HUES48 (cell line): ENCODE measurements around the gene EFHD1.

Source experiments
- H3K27ac ChIP-seq: one replicate; pipeline ENCODE4 v1.7.0; 2013; ENCODE audit warnings: low read depth, low read length, inconsistent platforms
- H3K27me3 ChIP-seq: 2 replicates; pipeline ENCODE4 v1.6.1; 2013; ENCODE audit warnings: mild to moderate bottlenecking, low read length; ENCODE audit not compliant: control insufficient read depth, insufficient read depth
- H3K36me3 ChIP-seq: 2 replicates; pipeline ENCODE4 v1.6.1; 2013; ENCODE audit warnings: low read length; ENCODE audit not compliant: control insufficient read depth, insufficient read depth
- H3K4me1 ChIP-seq: 2 replicates; pipeline ENCODE4 v1.6.1; 2013; ENCODE audit warnings: mild to moderate bottlenecking, low read length; ENCODE audit not compliant: control insufficient read depth, insufficient read depth
- H3K4me3 ChIP-seq: 2 replicates; pipeline ENCODE4 v1.5.1; 2013; ENCODE audit warnings: mild to moderate bottlenecking, low read depth, low read length
- H3K9ac ChIP-seq: 2 replicates; pipeline ENCODE4 v1.6.1; 2013; ENCODE audit warnings: mild to moderate bottlenecking, low read depth, low read length, moderate library complexity
- H3K9me3 ChIP-seq: 2 replicates; pipeline ENCODE4 v1.6.1; 2013; ENCODE audit warnings: low read length; ENCODE audit not compliant: control insufficient read depth, insufficient read depth

EFHD1 gene

GRCh38 chr2:232655392-232655791 lies 22.0 kb downstream of the EFHD1 start:
- no peak overlapping the region for H3K27ac ChIP-seq
- no peak overlapping the region for H3K4me3 ChIP-seq
- no peaks in the 10 kb centered on the region for H3K36me3 ChIP-seq

GRCh38 chr2:232658217-232658785 lies 24.9 kb downstream of the EFHD1 start:
- Histone ChIP-seq H3K36me3 (no peaks in the 10 kb centered on the region), H3K4me3 (no peak overlapping the region), H3K4me1 (no peaks in the 10 kb centered on the region), H3K27me3 (no peaks in the 10 kb centered on the region), H3K9me3 (no peaks in the 10 kb centered on the region), H3K9ac (no peak overlapping the region), H3K27ac (no peak overlapping the region)

More at GRCh38 chr2:232655392-232655791, 22.0 kb downstream of the EFHD1 start:
- no peaks in the 10 kb centered on the region for H3K9me3 ChIP-seq
- H3K27me3 ChIP-seq: no peaks in the 10 kb centered on the region; the same call in 1 of the 2 replicates
- no peaks in the 10 kb centered on the region for H3K4me1 ChIP-seq
- H3K9ac ChIP-seq: no peak overlapping the region

- Histone ChIP-seq H3K9me3 (no peaks in the 10 kb centered on the region), H3K4me3 (no peak overlapping the region), H3K36me3 (no peaks in the 10 kb centered on the region), H3K27me3 (no peaks in the 10 kb centered on the region), H3K9ac (no peak overlapping the region), H3K27ac (no peak overlapping the region), H3K4me1 (no peaks in the 10 kb centered on the region)
Measured at GRCh38 chr2:232659359-232659758, 26.0 kb downstream of the EFHD1 start.

GRCh38 chr2:232662486-232663260 lies 29.3 kb downstream of the EFHD1 start:
- Histone ChIP-seq H3K9ac (no peak overlapping the region), H3K4me1 (no peaks in the 10 kb centered on the region), H3K27ac (no peak overlapping the region)

GRCh38 chr2:232666051-232666805 lies 32.8 kb downstream of the EFHD1 start:
- no peaks in the 10 kb centered on the region for H3K9me3 ChIP-seq
- no peaks in the 10 kb centered on the region for H3K4me1 ChIP-seq
- H3K27me3 ChIP-seq: no peaks in the 10 kb centered on the region
- no peak overlapping the region for H3K27ac ChIP-seq
- H3K9ac ChIP-seq: no peak overlapping the region
- H3K4me3 ChIP-seq: no peak overlapping the region
- H3K36me3 ChIP-seq: no peaks in the 10 kb centered on the region

More at GRCh38 chr2:232662486-232663260, 29.3 kb downstream of the EFHD1 start:
- H3K9me3 ChIP-seq: no peaks in the 10 kb centered on the region
- H3K4me3 ChIP-seq: no peak overlapping the region
- H3K27me3 ChIP-seq: no peaks in the 10 kb centered on the region
- H3K36me3 ChIP-seq: no peaks in the 10 kb centered on the region

GRCh38 chr2:232667989-232668583 lies 34.7 kb downstream of the EFHD1 start:
- Histone ChIP-seq H3K27me3 (no peaks in the 10 kb centered on the region), H3K4me1 (no peaks in the 10 kb centered on the region), H3K9me3 (no peaks in the 10 kb centered on the region)

GRCh38 chr2:232668805-232669444 lies 35.5 kb downstream of the EFHD1 start:
- Histone ChIP-seq H3K27ac (no peak overlapping the region), H3K9ac (no peak overlapping the region), H3K9me3 (no peaks in the 10 kb centered on the region), H3K4me3 (no peak overlapping the region), H3K36me3 (no peaks in the 10 kb centered on the region), H3K27me3 (no peaks in the 10 kb centered on the region), H3K4me1 (no peaks in the 10 kb centered on the region)

More at GRCh38 chr2:232667989-232668583, 34.7 kb downstream of the EFHD1 start:
- no peaks in the 10 kb centered on the region for H3K36me3 ChIP-seq
- H3K4me3 ChIP-seq: no peak overlapping the region
- no peak overlapping the region for H3K9ac ChIP-seq
- no peak overlapping the region for H3K27ac ChIP-seq

GRCh38 chr2:232672588-232672987 lies 39.2 kb downstream of the EFHD1 start:
- no peaks in the 10 kb centered on the region for H3K36me3 ChIP-seq
- no peaks in the 10 kb centered on the region for H3K4me1 ChIP-seq
- no peak overlapping the region for H3K9ac ChIP-seq
- no peaks in the 10 kb centered on the region for H3K27me3 ChIP-seq
- no peaks in the 10 kb centered on the region for H3K9me3 ChIP-seq
- no peak overlapping the region for H3K4me3 ChIP-seq
- no peak overlapping the region for H3K27ac ChIP-seq

GRCh38 chr2:232674491-232674890 lies 41.1 kb downstream of the EFHD1 start:
- Histone ChIP-seq H3K9ac (no peak overlapping the region), H3K9me3 (no peaks in the 10 kb centered on the region), H3K27ac (no peak overlapping the region), H3K27me3 (no peaks in the 10 kb centered on the region), H3K4me3 (no peak overlapping the region), H3K4me1 (no peaks in the 10 kb centered on the region), H3K36me3 (no peaks in the 10 kb centered on the region)

GRCh38 chr2:232675381-232675780 lies 42.0 kb downstream of the EFHD1 start:
- H3K9ac ChIP-seq: no peak overlapping the region
- no peak overlapping the region for H3K27ac ChIP-seq
- H3K9me3 ChIP-seq: no peaks in the 10 kb centered on the region
- H3K36me3 ChIP-seq: no peaks in the 10 kb centered on the region
- no peak overlapping the region for H3K4me3 ChIP-seq
- H3K27me3 ChIP-seq: no peaks in the 10 kb centered on the region
- no peaks in the 10 kb centered on the region for H3K4me1 ChIP-seq
